OCI-LY7 (cell line): ENCODE results near the gene FRAS1. TPM values are rescaled to one million over a fixed set of nuclear protein-coding genes. Genes with fewer than 3 reads are reported as not detected.

Source experiments
- BruUV-seq: library from RNA; stranded (reverse); fragments of 400-500 nt; replicated peaks from 2 replicates; lab custom pipeline; 2021; lab: Mats Ljungman, UMichigan
- CTCF ChIA-PET: fragments of 300-600 bp; sonication (Branson Sonifier 250); formaldehyde crosslinking; loops from one replicate; lab custom pipeline; 2022; ENCODE audit warnings: antibody characterized with exemption; ENCODE audit not compliant: unreplicated experiment; lab: Charles Lee
- POLR2A ChIA-PET: fragments of 300-600 bp; sonication (Branson Sonifier 250); formaldehyde crosslinking; loops from one replicate; lab custom pipeline; 2022; ENCODE audit warnings: antibody characterized with exemption; lab: Charles Lee
- DNase-seq: peaks from one replicate; pipeline ENCODE4 v3.0.0-alpha.2; 2015; ENCODE audit warnings: low spot score
- H2AFZ ChIP-seq: fragments of 200-600 bp; sonication (generic), shearing (Covaris generic); 2 replicates; pipeline ENCODE4 v1.6.1; 2014; ENCODE audit warnings: mild to moderate bottlenecking, antibody characterized with exemption, low read length, moderate library complexity
- H3K27ac ChIP-seq: fragments of 200-600 bp; sonication (generic); 2 replicates; pipeline ENCODE4 v1.5.1; 2014; ENCODE audit warnings: mixed run types, low read depth, mild to moderate bottlenecking, moderate library complexity, low read length, inconsistent platforms; ENCODE audit not compliant: poor library complexity, severe bottlenecking
- H3K36me3 ChIP-seq: fragments of 200-600 bp; sonication (generic); 2 replicates; pipeline ENCODE4 v1.6.1; 2014; ENCODE audit warnings: mild to moderate bottlenecking, antibody characterized with exemption, low read length, moderate library complexity, mixed read lengths; ENCODE audit not compliant: insufficient read depth
- H3K4me1 ChIP-seq: fragments of 200-600 bp; sonication (generic); 2 replicates; pipeline ENCODE4 v1.5.1; 2014; ENCODE audit warnings: mild to moderate bottlenecking, low read length; ENCODE audit not compliant: insufficient read depth, poor library complexity, severe bottlenecking
- H3K4me2 ChIP-seq: fragments of 200-600 bp; sonication (generic); 2 replicates; pipeline ENCODE4 v1.6.1; 2014; ENCODE audit warnings: mild to moderate bottlenecking, low read length
- H3K4me3 ChIP-seq: fragments of 200-600 bp; sonication (generic); 2 replicates; pipeline ENCODE4 v1.5.1; 2014; ENCODE audit warnings: mild to moderate bottlenecking, low read depth, low read length; ENCODE audit not compliant: poor library complexity, severe bottlenecking
- H3K79me2 ChIP-seq: fragments of 200-600 bp; sonication (generic); 2 replicates; pipeline ENCODE4 v1.6.1; 2016; ENCODE audit warnings: low read depth, mild to moderate bottlenecking, low read length, moderate library complexity, mixed read lengths; ENCODE audit not compliant: insufficient read depth
- H3K9me2 ChIP-seq: fragments of 200-600 bp; sonication (generic); 2 replicates; pipeline ENCODE4 v1.6.1; 2016; ENCODE audit warnings: mild to moderate bottlenecking, low read length, mixed read lengths; ENCODE audit not compliant: insufficient read depth
- H3K9me3 ChIP-seq: fragments of 200-600 bp; sonication (generic); 2 replicates; pipeline ENCODE4 v1.6.1; 2014; ENCODE audit warnings: mild to moderate bottlenecking, mixed run types, low read length, mixed read lengths
- H4K20me1 ChIP-seq: fragments of 200-600 bp; sonication (generic); 2 replicates; pipeline ENCODE4 v1.6.1; 2014; ENCODE audit warnings: mild to moderate bottlenecking, antibody characterized with exemption, low read length, moderate library complexity, mixed read lengths; ENCODE audit not compliant: insufficient read depth
- CTCF ChIP-seq: fragments of 200-600 bp; sonication (generic); conservative IDR thresholded peaks from 2 replicates; pipeline ENCODE4 v1.5.1; 2014; ENCODE audit warnings: mild to moderate bottlenecking, antibody characterized with exemption, low read length, moderate library complexity, mixed read lengths
- EZH2phosphoT487 ChIP-seq: fragments of 200-600 bp; sonication (generic); IDR thresholded peaks from 2 replicates; pipeline ENCODE4 v1.6.1; 2018; ENCODE audit warnings: low read depth, borderline replicate concordance, mild to moderate bottlenecking, mixed run types, antibody characterized with exemption, low read length, moderate library complexity, mixed read lengths
- intact Hi-C: fragments of 100-400 bp; cut with micrococcal nuclease; formaldehyde crosslinking; loops from one replicate; pipeline ENCODE4 v1.10.0; 2022; ENCODE audit not compliant: unreplicated experiment
- total RNA-seq, 2 experiments: library from RNA; depleted of rRNA in 1 of 2; stranded (reverse); fragments of >200 nt in 1 of 2; shearing (Covaris generic) in 1 of 2; gene quantifications; 2 replicates each; pipeline ENCODE4 v1.2.3, GENCODE V29; 2014 to 2022

Gene FRAS1
- total RNA-seq, 2 experiments from 2014 or later: 0.19 to 0.30 TPM

GRCh38 chr4:78585633-78586032, 528.5 kb downstream of the FRAS1 start:
- no peak overlapping the region; the same call in 1 of the 2 replicates for H2AFZ ChIP-seq
- POLR2A ChIA-PET: no interaction called here
- no peak overlapping the region for H3K27ac ChIP-seq
- intact Hi-C loops: no loop called here
- no peaks in the 10 kb centered on the region for H3K9me3 ChIP-seq
- BruUV-seq: no TSS peak
- H4K20me1 ChIP-seq: no peaks in the 10 kb centered on the region
- DNase-seq: no peak
- TF ChIP-seq CTCF: no peak
- TF ChIP-seq EZH2phosphoT487: no peak
- no peaks in the 10 kb centered on the region for H3K36me3 ChIP-seq
- no peaks in the 10 kb centered on the region for H3K79me2 ChIP-seq
- no peaks in the 10 kb centered on the region for H3K9me2 ChIP-seq
- H3K4me2 ChIP-seq: no peak overlapping the region
- CTCF ChIA-PET: no interaction called here
- no peaks in the 10 kb centered on the region for H3K4me1 ChIP-seq
- H3K4me3 ChIP-seq: no peak overlapping the region

- peak overlapping the region; percentile 29; the same call in 1 of the 2 replicates for H2AFZ ChIP-seq
Observed at GRCh38 chr4:78588894-78589545, 531.9 kb downstream of the FRAS1 start.

More at GRCh38 chr4:78588894-78589545, 531.9 kb downstream of the FRAS1 start:
- BruUV-seq: no TSS peak
- POLR2A ChIA-PET: interaction anchor here (0.7 to 1.4 kb wide), 2 partner anchors 17 to 362 kb away, joined by 3 to 4 read pairs; no protein-coding TSS in a partner anchor
- no peaks in the 10 kb centered on the region for H3K9me2 ChIP-seq
- intact Hi-C loops: no loop called here
- H3K36me3 ChIP-seq: no peaks in the 10 kb centered on the region
- TF ChIP-seq EZH2phosphoT487 (no peak), CTCF (no peak)
- H3K4me3 ChIP-seq: no peak overlapping the region
- H3K79me2 ChIP-seq: no peaks in the 10 kb centered on the region
- DNase-seq: no peak
- H3K4me2 ChIP-seq: no peak overlapping the region
- H3K4me1 ChIP-seq: no peaks in the 10 kb centered on the region
- H4K20me1 ChIP-seq: no peaks in the 10 kb centered on the region
- no peak overlapping the region for H3K27ac ChIP-seq
- H3K9me3 ChIP-seq: no peaks in the 10 kb centered on the region
- CTCF ChIA-PET: no interaction called here
